PC-9 (cell line): ENCODE results near the gene DNASE1L3. TPM values are rescaled to one million over a fixed set of nuclear protein-coding genes. Genes with fewer than 3 reads are reported as not detected.

Source experiments
- BruUV-seq: library from RNA; stranded (reverse); fragments of 400-500 nt; replicated peaks from 2 replicates; lab custom pipeline; 2021; lab: Mats Ljungman, UMichigan
- CTCF ChIA-PET: fragments of 300-600 bp; sonication (Branson Sonifier 250); formaldehyde crosslinking; loops from one replicate; lab custom pipeline; 2022; ENCODE audit warnings: antibody characterized with exemption; lab: Charles Lee
- POLR2A ChIA-PET: fragments of 300-600 bp; sonication (Branson Sonifier 250); formaldehyde crosslinking; loops from one replicate; lab custom pipeline; 2022; ENCODE audit warnings: antibody characterized with exemption; ENCODE audit not compliant: unreplicated experiment; lab: Charles Lee
- DNase-seq, 2 experiments: peaks; one replicate each; pipeline versions ENCODE4 v3.0.0 to v3.0.0-alpha.2; 2015 to 2022; ENCODE audit warnings: mixed read lengths in 1 of 2
- H2AFZ ChIP-seq: fragments of 200-600 bp; sonication (generic); 2 replicates; pipeline ENCODE4 v1.8.1; 2017; ENCODE audit warnings: antibody characterized with exemption
- H3F3A ChIP-seq: fragments of 200-600 bp; sonication (generic); 2 replicates; pipeline ENCODE4 v1.8.1; 2017; ENCODE audit warnings: antibody characterized with exemption, mild to moderate bottlenecking, low read depth; ENCODE audit not compliant: insufficient read depth
- H3K27ac ChIP-seq: fragments of 200-600 bp; sonication (generic); 2 replicates; pipeline ENCODE4 v1.6.1; 2016; ENCODE audit warnings: mixed run types
- H3K27me3 ChIP-seq: fragments of 200-600 bp; sonication (generic); 2 replicates; pipeline ENCODE4 v1.6.1; 2016; ENCODE audit warnings: low read depth, mixed run types; ENCODE audit not compliant: insufficient read depth
- H3K36me3 ChIP-seq: fragments of 200-600 bp; sonication (generic); 2 replicates; pipeline ENCODE4 v1.6.1; 2016; ENCODE audit warnings: low read depth, mixed run types
- H3K4me1 ChIP-seq: fragments of 200-600 bp; sonication (generic); replicated peaks from 2 replicates; pipeline ENCODE4 v1.6.1; 2016; ENCODE audit warnings: mixed run types; ENCODE audit not compliant: insufficient read depth
- H3K4me2 ChIP-seq: fragments of 200-600 bp; sonication (generic); 2 replicates; pipeline ENCODE4 v1.6.1; 2017; ENCODE audit warnings: mixed run types
- H3K4me3 ChIP-seq: fragments of 200-600 bp; sonication (generic); 2 replicates; pipeline ENCODE4 v1.6.1; 2016; ENCODE audit warnings: mixed run types
- H3K79me2 ChIP-seq: fragments of 200-600 bp; sonication (generic); 2 replicates; pipeline ENCODE4 v1.6.1; 2017; ENCODE audit warnings: low read depth, mixed run types
- H3K9me2 ChIP-seq: fragments of 200-600 bp; sonication (generic); 2 replicates; pipeline ENCODE4 v1.8.1; 2017; ENCODE audit warnings: mild to moderate bottlenecking; ENCODE audit not compliant: insufficient read depth
- H3K9me3 ChIP-seq: fragments of 200-600 bp; sonication (generic); 2 replicates; pipeline ENCODE4 v1.8.1; 2016; ENCODE audit warnings: low read depth; ENCODE audit not compliant: insufficient read depth
- H4K20me1 ChIP-seq: fragments of 200-600 bp; sonication (generic); 2 replicates; pipeline ENCODE4 v1.8.1; 2017; ENCODE audit not compliant: insufficient read depth
- EZH2 ChIP-seq: fragments of 200-600 bp; sonication (generic); IDR thresholded peaks from 2 replicates; pipeline ENCODE4 v1.8.0; 2017; ENCODE audit warnings: antibody characterized with exemption, low read depth
- intact Hi-C: fragments of 100-400 bp; cut with micrococcal nuclease; formaldehyde crosslinking; loops from one replicate; pipeline ENCODE4 v1.10.0; 2022; ENCODE audit not compliant: unreplicated experiment
- total RNA-seq: library from RNA; stranded (reverse); gene quantifications from 2 replicates; pipeline ENCODE4 v1.2.3, GENCODE V29; 2021
- TF ChIP-seq, protein P1 (sequence below): fragments of 200-600 bp; sonication (generic); conservative IDR thresholded peaks from 2 replicates; pipeline ENCODE4 v1.6.1; 2017; ENCODE audit warnings: mixed run types, antibody characterized with exemption, mild to moderate bottlenecking, moderate library complexity

DNASE1L3 gene
- total RNA-seq, 1 experiment from 2014 or later, result not detected

GRCh38 chr3:58157700-58158099 lies 53.1 kb downstream of the DNASE1L3 start:
- Histone ChIP-seq H3K9me2 (no peaks in the 10 kb centered on the region), H4K20me1 (no peaks in the 10 kb centered on the region; the same call in 1 of the 2 replicates), H3F3A (peaks cover 32% of the 10 kb centered on the region; the same call in 1 of the 2 replicates), H3K36me3 (peaks cover 61% of the 10 kb centered on the region), H3K9me3 (no peaks in the 10 kb centered on the region), H3K27ac (no peak overlapping the region), H3K4me1 (peaks cover 21% of the 10 kb centered on the region), H2AFZ (no peak overlapping the region), H3K4me3 (no peak overlapping the region), H3K4me2 (no peak overlapping the region), H3K79me2 (no peaks in the 10 kb centered on the region), H3K27me3 (no peaks in the 10 kb centered on the region)
- BruUV-seq, result no TSS peak
- POLR2A ChIA-PET, result no interaction called here
- no peak for DNase-seq
- TF ChIP-seq, protein P1, sequence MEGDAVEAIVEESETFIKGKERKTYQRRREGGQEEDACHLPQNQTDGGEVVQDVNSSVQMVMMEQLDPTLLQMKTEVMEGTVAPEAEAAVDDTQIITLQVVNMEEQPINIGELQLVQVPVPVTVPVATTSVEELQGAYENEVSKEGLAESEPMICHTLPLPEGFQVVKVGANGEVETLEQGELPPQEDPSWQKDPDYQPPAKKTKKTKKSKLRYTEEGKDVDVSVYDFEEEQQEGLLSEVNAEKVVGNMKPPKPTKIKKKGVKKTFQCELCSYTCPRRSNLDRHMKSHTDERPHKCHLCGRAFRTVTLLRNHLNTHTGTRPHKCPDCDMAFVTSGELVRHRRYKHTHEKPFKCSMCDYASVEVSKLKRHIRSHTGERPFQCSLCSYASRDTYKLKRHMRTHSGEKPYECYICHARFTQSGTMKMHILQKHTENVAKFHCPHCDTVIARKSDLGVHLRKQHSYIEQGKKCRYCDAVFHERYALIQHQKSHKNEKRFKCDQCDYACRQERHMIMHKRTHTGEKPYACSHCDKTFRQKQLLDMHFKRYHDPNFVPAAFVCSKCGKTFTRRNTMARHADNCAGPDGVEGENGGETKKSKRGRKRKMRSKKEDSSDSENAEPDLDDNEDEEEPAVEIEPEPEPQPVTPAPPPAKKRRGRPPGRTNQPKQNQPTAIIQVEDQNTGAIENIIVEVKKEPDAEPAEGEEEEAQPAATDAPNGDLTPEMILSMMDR, result no peak
- TF ChIP-seq EZH2, result no peak
- intact Hi-C loops, result no loop called here
- CTCF ChIA-PET, result interaction anchor here (0.8 kb wide), 1 partner anchor 44 kb away, joined by 5 read pairs; no protein-coding TSS in a partner anchor

DNA sequence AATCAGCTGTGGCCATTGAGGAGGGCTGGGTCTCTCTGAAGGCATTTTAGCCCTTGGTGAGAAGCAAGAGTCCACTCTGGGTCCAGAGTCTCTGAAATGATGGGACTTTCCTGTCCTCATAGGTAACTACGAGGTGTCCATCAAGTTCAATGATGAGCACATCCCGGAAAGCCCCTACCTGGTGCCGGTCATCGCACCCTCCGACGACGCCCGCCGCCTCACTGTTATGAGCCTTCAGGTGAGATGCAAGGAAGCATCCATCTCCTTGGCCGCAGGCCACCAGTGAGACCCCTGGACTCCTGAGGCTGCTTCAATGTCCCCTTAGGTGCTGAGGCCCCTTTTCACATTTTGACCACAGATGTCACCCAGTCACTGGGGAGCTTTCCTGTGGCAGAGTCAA lies 54.9 kb downstream of the DNASE1L3 start:
- no TSS peak for BruUV-seq

GRCh38 chr3:58154626-58155449 lies 55.9 kb downstream of the DNASE1L3 start:
- no TSS peak for BruUV-seq
- H3F3A ChIP-seq, result peaks cover 29% of the 10 kb centered on the region; the same call in 1 of the 2 replicates
- H4K20me1 ChIP-seq, result peaks cover 4% of the 10 kb centered on the region; the same call in 1 of the 2 replicates
- TF ChIP-seq EZH2, result no peak
- no peak overlapping the region for H3K4me3 ChIP-seq
- intact Hi-C loops, result no loop called here
- no peaks in the 10 kb centered on the region for H3K79me2 ChIP-seq
- no peak overlapping the region for H2AFZ ChIP-seq
- H3K4me2 ChIP-seq, result no peak overlapping the region
- POLR2A ChIA-PET, result no interaction called here
- H3K9me3 ChIP-seq, result no peaks in the 10 kb centered on the region
- H3K36me3 ChIP-seq, result peaks cover 44% of the 10 kb centered on the region
- no peaks in the 10 kb centered on the region for H3K9me2 ChIP-seq
- H3K27ac ChIP-seq, result no peak overlapping the region
- H3K4me1 ChIP-seq, result no peaks in the 10 kb centered on the region; the same call in 1 of the 2 replicates
- no peak for DNase-seq
- CTCF ChIA-PET, result no interaction called here
- H3K27me3 ChIP-seq, result no peaks in the 10 kb centered on the region

More for the DNA sequence above, 54.9 kb downstream of the DNASE1L3 start:
- H3K27ac ChIP-seq, result no peak overlapping the region
- H3K4me3 ChIP-seq, result no peak overlapping the region
- H3K36me3 ChIP-seq, result peaks cover 49% of the 10 kb centered on the region
- no peaks in the 10 kb centered on the region for H3K79me2 ChIP-seq
- peaks cover 8% of the 10 kb centered on the region for H3K4me1 ChIP-seq
- H3K4me2 ChIP-seq, result no peak overlapping the region
- TF ChIP-seq, protein P1, result no peak
- TF ChIP-seq EZH2, result no peak
- no peaks in the 10 kb centered on the region for H3K9me2 ChIP-seq
- ChIA-PET CTCF (no interaction called here), POLR2A (no interaction called here)
- intact Hi-C loops, result no loop called here
- no peaks in the 10 kb centered on the region for H3K27me3 ChIP-seq
- no peaks in the 10 kb centered on the region; the same call in 1 of the 2 replicates for H4K20me1 ChIP-seq
- H2AFZ ChIP-seq, result no peak overlapping the region
- no peak for DNase-seq
- no peaks in the 10 kb centered on the region for H3K9me3 ChIP-seq
- peaks cover 23% of the 10 kb centered on the region; the same call in 1 of the 2 replicates for H3F3A ChIP-seq
